Aorta (tissue), 5 donors: ENCODE results near the gene LTN1. TPM values are rescaled to one million over a fixed set of nuclear protein-coding genes. Genes with fewer than 3 reads are reported as not detected.
"Not testable (repeated sequence)": the region's sequence is repeated elsewhere in the genome, so short reads cannot be mapped to it uniquely, and the experiment has no call there.

Experiments used
- ATAC-seq: fragments of 200-7000 bp; cut with Tn5 transposase; one replicate; pipeline ENCODE4 v1.9.1; 2022; ENCODE audit warnings: moderate library complexity; ENCODE audit not compliant: low FRiP score
- DNase-seq, 2 donors: peaks; one replicate each; pipeline ENCODE4 v3.0.0-alpha.2; 2020
- H3K27ac ChIP-seq, 2 donors: one replicate each; pipeline ENCODE4 v1.5.1; 2013; ENCODE audit warnings: low read length in 2 of 2, mild to moderate bottlenecking in 2 of 2, moderate library complexity in 2 of 2, control low read depth in 1 of 2, inconsistent platforms in 1 of 2, low read depth in 1 of 2
- H3K27me3 ChIP-seq, 2 donors: one replicate each; pipeline ENCODE4 v1.6.1; 2013; ENCODE audit warnings: control low read depth in 1 of 2, low read length in 1 of 2, mild to moderate bottlenecking in 1 of 2, moderate library complexity in 1 of 2; ENCODE audit not compliant: insufficient read depth in 2 of 2, control insufficient read depth in 1 of 2
- H3K36me3 ChIP-seq, 2 donors: one replicate each; pipeline ENCODE4 v1.6.1; 2013; ENCODE audit warnings: control low read depth in 1 of 2, low read length in 1 of 2, mild to moderate bottlenecking in 1 of 2; ENCODE audit not compliant: insufficient read depth in 2 of 2, control insufficient read depth in 1 of 2
- H3K4me1 ChIP-seq, 2 donors: one replicate each; pipeline ENCODE4 v1.6.1; 2013; ENCODE audit warnings: low read length in 2 of 2, control low read depth in 1 of 2, mild to moderate bottlenecking in 1 of 2, moderate library complexity in 1 of 2; ENCODE audit not compliant: insufficient read depth in 2 of 2, control insufficient read depth in 1 of 2
- H3K4me3 ChIP-seq, 2 donors: one replicate each; pipeline ENCODE4 v1.5.1; 2013; ENCODE audit warnings: low read length in 2 of 2, control low read depth in 1 of 2, mild to moderate bottlenecking in 1 of 2
- H3K9me3 ChIP-seq: one replicate; pipeline ENCODE4 v1.6.1; 2013; ENCODE audit warnings: mild to moderate bottlenecking, low read length; ENCODE audit not compliant: control insufficient read depth
- WGBS, 2 donors: extraction: QIAGEN DNeasy Blood & Tissue Kit; methylation state at CpG; one replicate each; pipeline ENCODE4 v1.1.7; 2013; 5-methylcytosine and 5-hydroxymethylcytosine counted together
- intact Hi-C, 2 donors: fragments of 100-400 bp; cut with DNase I; formaldehyde crosslinking; loops; one replicate each; pipeline versions ENCODE4 v1.14.2 to v1.15.0; 2022
- polyA plus RNA-seq, 2 donors: library from polyadenylated mRNA; stranded (reverse); fragments of 200-250 nt; gene quantifications; one replicate each; pipeline ENCODE4 v1.2.3, GENCODE V29; 2013
- total RNA-seq, 2 donors: library from RNA; stranded (reverse); fragmentation: NEBNext Ultra II Directional; extraction: Animal tissue kit (Norgen Biotek cat#: 25700); gene quantifications; one replicate each; pipeline ENCODE4 v1.2.1, GENCODE V29; 2021
- donor health status: healthy with polysubstance abuse.
- donor health status: Bipolar disorder and iron deficiency.
- donor health status: DM: no; HTN: no; CAD: no.
- donor health status: DM: no; HTN: no; CAD: no.
- donor health status: DM: yes; HTN: yes; CAD: no.

LTN1 gene
- total and polyA plus RNA-seq, 4 donors, result 2.9 to 36.8 (median 22.0) TPM

GRCh38 chr21:28944296-28944695 lies 48.4 kb downstream of the LTN1 start:
- intact Hi-C loops, result loop anchor here (5.0 to 10.0 kb wide), 3 partner anchors 197 to 1242 kb away; no protein-coding TSS in a partner anchor
- H3K27me3 ChIP-seq, result no peaks in the 10 kb centered on the region
- no peaks in the 10 kb centered on the region for H3K4me1 ChIP-seq
- no peak overlapping the region for H3K4me3 ChIP-seq
- no peak overlapping the region for H3K27ac ChIP-seq
- no peak for ATAC-seq
- no peaks in the 10 kb centered on the region for H3K36me3 ChIP-seq
- H3K9me3 ChIP-seq, result no peaks in the 10 kb centered on the region
- DNase-seq, result no peak

DNA sequence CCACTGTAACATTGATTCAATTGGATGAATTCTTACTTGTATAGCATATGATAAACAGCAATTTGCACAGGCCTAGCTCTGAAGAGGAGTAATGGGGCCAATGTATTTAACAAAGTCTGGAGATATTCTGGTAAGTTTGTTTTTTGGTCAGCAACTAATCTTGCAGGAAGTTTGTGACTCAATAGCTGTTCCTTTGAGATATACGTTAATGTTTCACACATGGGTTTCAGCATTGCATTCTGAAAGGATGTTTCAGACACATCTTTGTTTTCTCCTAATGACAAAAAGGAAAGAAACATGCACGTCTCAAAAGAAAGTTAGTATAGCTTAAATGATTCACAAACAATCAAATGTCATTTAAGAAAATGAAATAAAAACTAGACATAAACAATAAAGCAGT lies 49.0 kb downstream of the LTN1 start:
- ATAC-seq, result no peak

GRCh38 chr21:28938726-28939125 lies 54.0 kb downstream of the LTN1 start:
- intact Hi-C loops, result loop anchor here in 1 of 2 donors (10.0 kb wide), 1 partner anchor 164 kb away; no protein-coding TSS in a partner anchor
- WGBS, 2 donors, result 96 to 100% methylated on average over 2 of the region's 2 CpGs
- H3K36me3 ChIP-seq, result no peaks in the 10 kb centered on the region

More for the DNA sequence above, 49.0 kb downstream of the LTN1 start:
- 46 to 58% methylated on average over 2 of the region's 2 CpGs for WGBS, 2 donors
- DNase-seq, result no peak
- Histone ChIP-seq H3K27ac (peak overlapping the region in 1 of 2 donors; percentile 57), H3K9me3 (no peaks in the 10 kb centered on the region), H3K4me1 (no peaks in the 10 kb centered on the region), H3K27me3 (no peaks in the 10 kb centered on the region), H3K36me3 (no peaks in the 10 kb centered on the region), H3K4me3 (no peak overlapping the region)
- intact Hi-C loops, result loop anchor here (5.0 to 10.0 kb wide), 3 partner anchors 196 to 1241 kb away; no protein-coding TSS in a partner anchor

GRCh38 chr21:28937737-28938136 lies 54.9 kb downstream of the LTN1 start:
- intact Hi-C loops, result loop anchor here in 1 of 2 donors (10.0 kb wide), 1 partner anchor 163 kb away; no protein-coding TSS in a partner anchor
- H3K27me3 ChIP-seq, result no peaks in the 10 kb centered on the region
- no peak for DNase-seq
- H3K9me3 ChIP-seq, result no peaks in the 10 kb centered on the region
- H3K4me3 ChIP-seq, result no peak overlapping the region
- H3K27ac ChIP-seq, result no peak overlapping the region
- ATAC-seq, result no peak
- H3K36me3 ChIP-seq, result no peaks in the 10 kb centered on the region
- peaks cover 0 to 2% of the 10 kb centered on the region in 2 donors for H3K4me1 ChIP-seq
- 79 to 89% methylated on average over 2 of the region's 2 CpGs for WGBS, 2 donors

More at GRCh38 chr21:28938726-28939125, 54.0 kb downstream of the LTN1 start:
- no peak overlapping the region for H3K27ac ChIP-seq
- no peak overlapping the region for H3K4me3 ChIP-seq
- no peaks in the 10 kb centered on the region for H3K27me3 ChIP-seq
- DNase-seq, result no peak
- H3K9me3 ChIP-seq, result no peaks in the 10 kb centered on the region
- ATAC-seq, result no peak
- no peaks in the 10 kb centered on the region for H3K4me1 ChIP-seq

DNA sequence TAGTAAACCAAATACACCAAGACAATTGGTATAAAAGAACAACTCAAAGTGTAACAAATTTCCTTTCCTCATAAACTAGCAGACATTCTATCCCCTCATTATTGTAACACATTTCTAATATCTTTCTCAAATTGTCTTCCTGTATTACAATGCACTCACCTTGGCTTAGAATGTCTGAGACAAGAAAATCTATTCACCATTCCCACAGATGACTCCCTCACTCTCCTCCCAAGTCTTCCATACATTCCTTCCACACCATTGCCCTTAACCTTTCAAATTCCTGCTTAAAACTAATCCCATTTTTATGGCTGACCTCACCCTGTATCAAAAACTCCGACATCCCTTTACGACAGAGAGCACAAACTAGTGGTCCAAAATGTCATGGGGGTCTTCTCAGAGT lies 56.0 kb downstream of the LTN1 start:
- ATAC-seq (no peak), DNase-seq (no peak)
- Histone ChIP-seq H3K4me3 (no peak overlapping the region), H3K36me3 (no peaks in the 10 kb centered on the region), H3K27ac (no peak overlapping the region), H3K9me3 (no peaks in the 10 kb centered on the region), H3K27me3 (no peaks in the 10 kb centered on the region), H3K4me1 (peaks cover 0 to 2% of the 10 kb centered on the region in 2 donors)
- intact Hi-C loops, result loop anchor here in 1 of 2 donors (10.0 kb wide), 1 partner anchor 162 kb away; no protein-coding TSS in a partner anchor
- WGBS, 2 donors, result 95 to 97% methylated on average over 2 of the region's 2 CpGs

DNA sequence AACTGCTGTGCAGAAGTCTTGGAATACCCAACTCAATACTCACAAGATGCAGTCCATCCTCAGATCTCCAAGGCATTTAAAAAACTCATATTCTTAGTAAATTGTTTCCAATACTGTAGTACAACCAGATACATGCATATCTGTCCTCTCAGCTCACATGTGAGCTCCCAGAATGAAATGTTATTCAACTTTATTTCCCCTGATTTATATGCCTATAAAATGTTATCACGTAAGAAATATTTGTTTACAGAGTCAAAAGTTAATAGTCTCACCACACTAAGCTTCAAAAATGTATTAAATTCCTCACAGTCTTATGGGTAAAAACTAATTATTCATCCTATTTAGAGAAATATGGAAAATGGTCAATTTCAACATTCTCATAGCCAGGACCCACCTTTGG lies 56.6 kb downstream of the LTN1 start:
- H3K9me3 ChIP-seq, result no peaks in the 10 kb centered on the region
- H3K27ac ChIP-seq, result no peak overlapping the region
- H3K4me1 ChIP-seq, result peaks cover 0 to 2% of the 10 kb centered on the region in 2 donors
- intact Hi-C loops, result loop anchor here in 1 of 2 donors (10.0 kb wide), 1 partner anchor 161 kb away; no protein-coding TSS in a partner anchor
- WGBS, 2 donors, result 71 to 77% methylated on average over 1 of the region's 1 CpG
- no peak for ATAC-seq
- no peak for DNase-seq
- no peak overlapping the region for H3K4me3 ChIP-seq
- no peaks in the 10 kb centered on the region for H3K27me3 ChIP-seq
- no peaks in the 10 kb centered on the region for H3K36me3 ChIP-seq

DNA sequence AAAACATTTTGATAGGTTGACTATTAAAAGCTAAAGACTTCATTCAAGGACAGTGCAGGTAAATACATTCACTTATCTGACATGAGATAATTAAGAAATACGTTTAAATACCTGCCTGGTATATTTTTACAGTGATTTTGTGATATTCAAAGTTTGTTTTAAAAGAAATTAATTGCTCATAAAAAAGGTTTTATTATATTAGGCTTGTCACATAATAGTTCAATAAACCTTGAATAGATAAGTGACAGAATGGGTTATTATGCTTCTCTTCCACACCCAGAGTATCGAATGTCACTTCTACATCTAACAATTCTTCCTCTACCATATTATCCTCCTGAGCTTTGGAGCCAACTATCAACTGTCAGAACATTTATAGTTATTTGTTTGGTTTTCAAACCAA lies 60.0 kb downstream of the LTN1 start:
- no peaks in the 10 kb centered on the region for H3K27me3 ChIP-seq
- peaks cover 0 to 2% of the 10 kb centered on the region in 2 donors for H3K4me1 ChIP-seq
- H3K9me3 ChIP-seq, result no peaks in the 10 kb centered on the region
- intact Hi-C loops, result loop anchor here in 1 of 2 donors (10.0 kb wide), 1 partner anchor 158 kb away; no protein-coding TSS in a partner anchor
- no peak overlapping the region for H3K27ac ChIP-seq
- WGBS, 2 donors, result 93 to 96% methylated on average over 2 of the region's 2 CpGs
- H3K36me3 ChIP-seq, result no peaks in the 10 kb centered on the region
- H3K4me3 ChIP-seq, result no peak overlapping the region
- ATAC-seq (no peak), DNase-seq (no peak)

- not testable (repeated sequence) for H3K9me3 ChIP-seq, ATAC-seq, H3K4me3 ChIP-seq, H3K27me3 ChIP-seq, H3K4me1 ChIP-seq, DNase-seq, H3K36me3 ChIP-seq, H3K27ac ChIP-seq
- intact Hi-C loops, result loop anchor here in 1 of 2 donors (10.0 kb wide), 1 partner anchor 157 kb away; no protein-coding TSS in a partner anchor
- 95 to 97% methylated on average over 6 of the region's 6 CpGs for WGBS, 2 donors
Observed at GRCh38 chr21:28931708-28932372, 60.8 kb downstream of the LTN1 start.
